ENCODE results near the gene TMSB15A. TPM values are rescaled to one million over a fixed set of nuclear protein-coding genes. Genes with fewer than 3 reads are reported as not detected.
"Not testable (repeated sequence)": the region's sequence is repeated elsewhere in the genome, so short reads cannot be mapped to it uniquely, and the experiment has no call there.

TMSB15A gene
- total RNA-seq, 2 experiments from 2014 or later, result 0.54 TPM; not detected in 1

GRCh38 chrX:102491766-102492165, 24.8 kb downstream of the TMSB15A start:
- Mint-ChIP-seq H3K4me3 (no peak overlapping the region), H3K27me3 (no peaks in the 10 kb centered on the region), H3K27ac (no peak overlapping the region), H3K4me1 (ENCODE audit: low read depth) (no peaks in the 10 kb centered on the region), H3K9me3 (no peaks in the 10 kb centered on the region), H3K36me3 (ENCODE audit: low read depth) (no peaks in the 10 kb centered on the region)
- ATAC-seq (no peak), DNase-seq (no peak)
- intact Hi-C loops (cut with micrococcal nuclease), result no loop called here
- ChIA-PET POLR2A (no interaction called here), CTCF (no interaction called here)
- TF ChIP-seq CTCF (IDR thresholded peaks at IDR 0.05), result no peak

DNA sequence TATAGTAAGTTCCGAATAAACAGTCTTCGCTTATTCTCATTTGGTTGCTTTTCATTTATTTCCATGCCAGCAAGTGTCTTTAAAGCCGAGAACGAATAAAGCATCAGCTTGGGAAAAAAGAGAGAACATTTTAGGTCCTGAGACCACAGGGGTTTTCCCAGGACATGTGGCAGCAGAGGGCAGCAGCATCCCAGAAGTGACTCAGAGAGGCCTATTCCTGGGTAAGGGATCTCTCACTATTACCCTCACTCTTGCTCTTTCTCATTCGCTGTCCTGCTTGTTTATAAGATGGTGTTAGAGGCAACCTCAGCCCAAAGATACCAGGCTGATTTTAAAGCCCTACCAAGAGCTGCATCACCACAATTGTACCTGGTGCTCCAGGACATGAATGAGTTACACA, 37.8 kb downstream of the TMSB15A start:
- POLR2A ChIA-PET; H3K27ac Mint-ChIP-seq; ATAC-seq; CTCF ChIA-PET; H3K36me3 Mint-ChIP-seq (ENCODE audit: low read depth); DNase-seq; H3K27me3 Mint-ChIP-seq; intact Hi-C loops (cut with micrococcal nuclease); H3K4me1 Mint-ChIP-seq (ENCODE audit: low read depth); H3K4me3 Mint-ChIP-seq; H3K9me3 Mint-ChIP-seq: not testable (repeated sequence)

GRCh38 chrX:102471762-102472220, 44.7 kb downstream of the TMSB15A start, which contains the start of gene TCP11X2:
Gene TCP11X2, minus strand, starts transcription at chrX:102471812.
- intact Hi-C loops (cut with micrococcal nuclease); DNase-seq; H3K36me3 Mint-ChIP-seq (ENCODE audit: low read depth); CTCF ChIA-PET; POLR2A ChIA-PET; H3K27me3 Mint-ChIP-seq; H3K27ac Mint-ChIP-seq; H3K9me3 Mint-ChIP-seq; ATAC-seq; H3K4me1 Mint-ChIP-seq (ENCODE audit: low read depth); H3K4me3 Mint-ChIP-seq: not testable (repeated sequence)

DNA sequence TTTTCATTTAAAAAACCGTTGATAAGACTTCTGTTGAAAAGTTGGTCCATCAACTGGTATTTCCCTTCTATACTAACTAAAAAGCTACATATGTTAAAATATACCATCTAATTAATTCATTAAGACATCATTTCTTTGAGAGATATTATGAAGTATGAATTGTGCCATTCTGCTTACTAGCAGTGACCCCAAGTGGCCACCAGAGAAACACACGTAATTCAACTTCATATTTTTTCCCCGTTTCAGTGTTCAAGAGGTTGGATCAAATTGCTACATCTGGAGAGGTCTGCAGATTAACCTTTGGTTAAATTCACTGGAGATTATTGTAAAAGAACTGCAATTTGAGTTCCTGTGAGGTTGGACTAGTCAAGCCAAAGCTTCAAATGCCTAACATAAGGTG, 46.3 kb downstream of the TMSB15A start:
- DNase-seq, CTCF ChIA-PET, ATAC-seq: not testable (repeated sequence)

More for the DNA sequence above, 46.3 kb downstream of the TMSB15A start:
- H3K27ac Mint-ChIP-seq; H3K36me3 Mint-ChIP-seq (ENCODE audit: low read depth); H3K27me3 Mint-ChIP-seq; H3K4me1 Mint-ChIP-seq (ENCODE audit: low read depth); H3K4me3 Mint-ChIP-seq; POLR2A ChIA-PET; H3K9me3 Mint-ChIP-seq; intact Hi-C loops (cut with micrococcal nuclease): not testable (repeated sequence)

Other genes with a start within 250 kb of the TMSB15A start
- not detected for gene NXF2B, start 76.7 kb downstream of the TMSB15A start, total RNA-seq
- gene TCP11X2, start 44.9 kb downstream of the TMSB15A start, total RNA-seq, result not detected
- 1 to 10 TPM; 9.4 TPM for gene ARMCX5, start 82.8 kb upstream of the TMSB15A start, total RNA-seq
- 1 to 10 TPM; 3.0 to 3.9 TPM for gene GPRASP1, start 134.7 kb upstream of the TMSB15A start, total RNA-seq
- under 1 TPM; 0.67 to 0.77 TPM for gene GPRASP2, start 195.7 kb upstream of the TMSB15A start, total RNA-seq
- 1 to 10 TPM; 1.3 to 2.0 TPM for gene GPRASP3, start 204.0 kb upstream of the TMSB15A start, total RNA-seq